Measurements from ENCODE around the gene ID4. TPM values are rescaled to one million over a fixed set of nuclear protein-coding genes. Genes with fewer than 3 reads are reported as not detected.

ID4 gene
- total RNA-seq, 1 donor from 2014 or later = 27.7 TPM

DNA sequence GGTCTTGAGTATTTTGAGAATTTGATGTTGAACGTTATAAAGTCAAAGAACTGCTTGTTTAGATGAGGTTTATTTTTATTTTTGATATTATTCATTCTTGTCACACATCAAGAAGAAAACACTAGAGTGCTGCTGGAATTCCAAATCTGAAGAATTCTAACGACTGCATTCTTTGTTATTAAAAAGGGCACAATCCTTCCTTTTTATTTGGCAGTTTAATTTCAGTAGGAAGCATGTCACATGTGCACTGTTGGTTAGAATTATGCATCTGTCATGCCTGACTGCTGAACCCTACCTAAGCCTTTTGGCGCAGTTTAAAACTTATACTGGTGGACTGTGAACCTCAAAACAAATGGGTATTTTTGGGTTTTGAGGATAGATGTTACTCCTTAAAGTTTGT is 4.0 kb downstream of the ID4 start:
- Histone ChIP-seq H3K9me3 (no peaks in the 10 kb centered on the region), H3K4me3 (peak overlapping the region; percentile 63 to 78), H3K4me1 (peaks cover 32% of the 10 kb centered on the region), H3K27me3 (no peaks in the 10 kb centered on the region), H3K27ac (peak overlapping the region; percentile 30), H3K36me3 (no peaks in the 10 kb centered on the region)
- TF ChIP-seq POLR2AphosphoS5 (IDR thresholded peaks at IDR 0.05; ENCODE audit: insufficient read depth in 1 of 2, low read depth in 1 of 2) = no peak
- TF ChIP-seq CTCF (IDR thresholded peaks at IDR 0.05) = no peak
- no peak for TF ChIP-seq POLR2A (IDR thresholded peaks at IDR 0.05)
- intact Hi-C loops (cut with DNase I) = no loop called here
- no peak for DNase-seq (ENCODE audit: extremely low spot score in 2 of 2)

DNA sequence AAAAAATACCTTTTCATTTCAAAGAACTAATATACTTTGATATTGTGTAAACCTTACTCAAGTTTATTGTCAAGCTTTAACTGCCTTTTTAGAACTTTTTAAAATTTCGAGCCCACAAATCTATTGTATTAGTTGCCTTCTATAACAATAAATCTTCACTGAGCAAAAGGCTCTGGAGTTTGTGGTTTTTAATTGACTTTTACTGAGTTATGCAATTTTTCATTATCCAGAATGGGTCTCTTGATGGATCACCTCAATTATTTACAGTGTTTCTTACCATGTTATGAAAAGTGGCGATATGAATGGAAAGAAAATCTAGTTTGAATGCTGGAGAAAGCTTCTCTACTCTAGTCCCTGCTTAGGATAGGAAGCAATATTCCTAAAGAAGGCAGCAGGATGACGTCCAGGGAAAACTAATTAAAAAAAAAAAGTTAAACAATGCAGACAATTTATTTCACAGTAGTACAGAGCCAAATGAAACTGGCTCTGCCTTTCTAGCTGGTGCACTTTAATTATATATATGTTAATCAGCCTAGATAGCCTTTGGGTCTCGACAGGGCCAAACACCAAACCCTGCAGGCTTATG is 5.0 kb downstream of the ID4 start:
- no peak for TF ChIP-seq POLR2AphosphoS5 (IDR thresholded peaks at IDR 0.05; ENCODE audit: insufficient read depth in 1 of 2, low read depth in 1 of 2)
- intact Hi-C loops (cut with DNase I) = no loop called here

DNA sequence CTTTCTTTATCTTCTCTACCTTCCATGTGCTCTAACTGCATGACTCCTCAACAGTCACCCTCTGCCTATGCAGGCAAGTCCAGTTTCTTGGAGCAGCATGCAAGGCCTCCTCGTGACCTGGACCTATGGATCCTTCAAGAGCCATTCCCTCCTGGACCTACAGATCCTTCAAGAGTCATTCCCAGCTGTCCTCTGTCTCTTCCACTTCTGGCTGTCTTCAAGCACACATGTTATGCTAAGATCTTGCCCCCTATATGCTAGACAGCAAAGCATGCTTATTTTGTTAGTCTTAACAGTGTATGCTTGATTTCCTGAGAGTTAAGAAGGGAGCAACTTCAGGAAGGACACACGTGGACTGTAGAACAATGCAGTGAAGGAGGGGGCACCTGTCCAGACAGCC is 7.5 kb downstream of the ID4 start:
- DNase-seq (ENCODE audit: extremely low spot score in 2 of 2) = no peak
- Histone ChIP-seq H3K27ac (no peak overlapping the region), H3K4me1 (peaks cover 19% of the 10 kb centered on the region), H3K9me3 (no peaks in the 10 kb centered on the region), H3K36me3 (no peaks in the 10 kb centered on the region), H3K27me3 (no peaks in the 10 kb centered on the region), H3K4me3 (no peak overlapping the region)
- intact Hi-C loops (cut with DNase I) = no loop called here
- TF ChIP-seq POLR2AphosphoS5 (IDR thresholded peaks at IDR 0.05; ENCODE audit: insufficient read depth in 1 of 2, low read depth in 1 of 2) (no peak), CTCF (IDR thresholded peaks at IDR 0.05) (no peak)

More for the DNA sequence above, 5.0 kb downstream of the ID4 start:
- Histone ChIP-seq H3K27ac (no peak overlapping the region), H3K36me3 (no peaks in the 10 kb centered on the region), H3K4me1 (peaks cover 32% of the 10 kb centered on the region), H3K27me3 (no peaks in the 10 kb centered on the region), H3K9me3 (no peaks in the 10 kb centered on the region), H3K4me3 (no peak overlapping the region)
- no peak for DNase-seq (ENCODE audit: extremely low spot score in 2 of 2)

DNA sequence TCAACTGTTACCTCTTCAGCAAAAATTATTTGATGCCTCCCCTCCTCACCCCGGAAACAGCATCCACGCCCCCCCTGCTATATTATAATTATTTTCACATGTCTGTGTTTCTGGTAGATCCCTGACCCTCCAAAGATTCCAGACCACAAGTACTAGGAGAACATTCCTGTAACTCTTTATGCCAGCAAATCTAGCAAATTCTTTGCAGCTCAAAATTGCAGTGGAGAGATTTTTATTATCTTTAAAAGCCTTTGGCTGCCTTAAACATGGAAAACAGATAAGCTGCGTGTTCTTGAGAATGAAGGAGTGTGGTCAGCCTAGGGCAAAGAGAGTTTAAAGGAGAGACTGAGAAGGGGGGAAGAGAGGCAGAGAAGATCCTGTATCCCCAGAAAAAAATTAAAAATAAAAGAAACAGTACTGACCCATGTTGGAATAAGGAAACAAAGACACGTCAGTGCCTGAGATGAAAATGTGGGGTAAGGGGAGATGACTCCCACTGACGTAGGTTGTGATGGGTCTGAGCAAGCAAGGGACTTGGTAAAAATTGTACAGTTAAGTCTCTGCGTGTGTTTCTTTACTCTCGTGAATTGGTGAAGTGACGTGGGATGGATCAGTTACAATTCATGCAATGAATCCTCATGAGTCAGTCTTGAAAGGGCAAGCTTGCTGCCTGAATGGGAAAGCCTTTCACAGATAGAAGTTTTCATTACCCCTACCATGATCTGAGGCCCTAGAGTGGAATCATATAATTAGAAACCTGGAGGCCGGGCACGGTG is 8.3 kb downstream of the ID4 start:
- Histone ChIP-seq H3K9me3 (no peaks in the 10 kb centered on the region), H3K4me1 (peaks cover 13% of the 10 kb centered on the region), H3K27me3 (no peaks in the 10 kb centered on the region), H3K36me3 (no peaks in the 10 kb centered on the region), H3K27ac (no peak overlapping the region), H3K4me3 (no peak overlapping the region)
- intact Hi-C loops (cut with DNase I) = no loop called here
- DNase-seq (ENCODE audit: extremely low spot score in 2 of 2) = no peak
- TF ChIP-seq POLR2AphosphoS5 (IDR thresholded peaks at IDR 0.05; ENCODE audit: insufficient read depth in 1 of 2, low read depth in 1 of 2) = no peak

- Histone ChIP-seq H3K4me1 (peaks cover 8% of the 10 kb centered on the region), H3K36me3 (no peaks in the 10 kb centered on the region), H3K27me3 (no peaks in the 10 kb centered on the region), H3K9me3 (no peaks in the 10 kb centered on the region), H3K27ac (no peak overlapping the region), H3K4me3 (no peak overlapping the region)
- TF ChIP-seq POLR2A (IDR thresholded peaks at IDR 0.05) (no peak), POLR2AphosphoS5 (IDR thresholded peaks at IDR 0.05; ENCODE audit: insufficient read depth in 1 of 2, low read depth in 1 of 2) (no peak), CTCF (IDR thresholded peaks at IDR 0.05) (no peak)
- no peak for DNase-seq (ENCODE audit: extremely low spot score in 2 of 2)
- intact Hi-C loops (cut with DNase I) = no loop called here
Measured at GRCh38 chr6:19848465-19849029, 11.4 kb downstream of the ID4 start.

GRCh38 chr6:19849196-19849595 is 12.0 kb downstream of the ID4 start:
- Histone ChIP-seq H3K36me3 (no peaks in the 10 kb centered on the region), H3K4me3 (no peak overlapping the region), H3K4me1 (peaks cover 8% of the 10 kb centered on the region), H3K27me3 (no peaks in the 10 kb centered on the region), H3K27ac (no peak overlapping the region), H3K9me3 (no peaks in the 10 kb centered on the region)
- intact Hi-C loops (cut with DNase I) = no loop called here
- TF ChIP-seq POLR2A (IDR thresholded peaks at IDR 0.05) (no peak), CTCF (IDR thresholded peaks at IDR 0.05) (no peak), POLR2AphosphoS5 (IDR thresholded peaks at IDR 0.05; ENCODE audit: insufficient read depth in 1 of 2, low read depth in 1 of 2) (no peak)
- DNase-seq (ENCODE audit: extremely low spot score in 2 of 2) = no peak

All from vagina (tissue), 2 donors.